Measurements from ENCODE around the gene CTAG1B.

DNA sequence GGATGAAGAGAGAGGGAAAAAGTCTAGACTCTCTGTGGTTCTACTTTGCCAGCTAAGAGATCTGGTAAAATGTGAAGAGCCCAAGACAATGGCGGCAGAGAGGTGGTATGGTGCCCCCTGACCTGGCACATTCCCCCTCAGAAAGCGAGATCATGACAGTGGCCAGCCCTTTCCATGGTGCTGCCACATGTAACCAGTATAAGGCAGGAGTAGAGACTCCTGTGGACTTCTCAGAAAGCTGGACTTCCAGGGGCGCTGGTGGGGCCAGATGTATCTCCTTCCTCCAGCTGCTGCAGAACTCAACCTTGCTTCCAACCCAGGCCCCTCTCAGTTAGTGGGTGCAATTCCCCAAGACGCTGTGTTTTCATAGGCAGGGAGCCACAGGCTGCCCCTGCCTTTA lies 24.6 kb downstream of the CTAG1B start:
- no peak for TF ChIP-seq POLR2A (IDR thresholded peaks at IDR 0.05)
- TF ChIP-seq, protein P1, sequence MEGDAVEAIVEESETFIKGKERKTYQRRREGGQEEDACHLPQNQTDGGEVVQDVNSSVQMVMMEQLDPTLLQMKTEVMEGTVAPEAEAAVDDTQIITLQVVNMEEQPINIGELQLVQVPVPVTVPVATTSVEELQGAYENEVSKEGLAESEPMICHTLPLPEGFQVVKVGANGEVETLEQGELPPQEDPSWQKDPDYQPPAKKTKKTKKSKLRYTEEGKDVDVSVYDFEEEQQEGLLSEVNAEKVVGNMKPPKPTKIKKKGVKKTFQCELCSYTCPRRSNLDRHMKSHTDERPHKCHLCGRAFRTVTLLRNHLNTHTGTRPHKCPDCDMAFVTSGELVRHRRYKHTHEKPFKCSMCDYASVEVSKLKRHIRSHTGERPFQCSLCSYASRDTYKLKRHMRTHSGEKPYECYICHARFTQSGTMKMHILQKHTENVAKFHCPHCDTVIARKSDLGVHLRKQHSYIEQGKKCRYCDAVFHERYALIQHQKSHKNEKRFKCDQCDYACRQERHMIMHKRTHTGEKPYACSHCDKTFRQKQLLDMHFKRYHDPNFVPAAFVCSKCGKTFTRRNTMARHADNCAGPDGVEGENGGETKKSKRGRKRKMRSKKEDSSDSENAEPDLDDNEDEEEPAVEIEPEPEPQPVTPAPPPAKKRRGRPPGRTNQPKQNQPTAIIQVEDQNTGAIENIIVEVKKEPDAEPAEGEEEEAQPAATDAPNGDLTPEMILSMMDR (IDR thresholded peaks at IDR 0.05), result no peak
